ENCODE measurements around the gene SIGLEC6.

The SIGLEC6 gene

GRCh38 chr19:51564791-51565190, 33.3 kb upstream of the SIGLEC6 start:
- no peaks in the 10 kb centered on the region for H3K36me3 ChIP-seq (ENCODE audit: control insufficient read depth, insufficient read depth, low read length)
- no peak overlapping the region for H3K4me3 ChIP-seq (ENCODE audit: low read depth, low read length)
- no peak overlapping the region for H3K9ac ChIP-seq (ENCODE audit: low read depth, low read length)
- H3K9me3 ChIP-seq (ENCODE audit: control insufficient read depth, insufficient read depth, low read length): no peaks in the 10 kb centered on the region
- peaks cover 32% of the 10 kb centered on the region for H3K27me3 ChIP-seq (ENCODE audit: control insufficient read depth, insufficient read depth, low read length)
- no peaks in the 10 kb centered on the region for H3K4me1 ChIP-seq (ENCODE audit: control insufficient read depth, insufficient read depth, low read length)

DNA sequence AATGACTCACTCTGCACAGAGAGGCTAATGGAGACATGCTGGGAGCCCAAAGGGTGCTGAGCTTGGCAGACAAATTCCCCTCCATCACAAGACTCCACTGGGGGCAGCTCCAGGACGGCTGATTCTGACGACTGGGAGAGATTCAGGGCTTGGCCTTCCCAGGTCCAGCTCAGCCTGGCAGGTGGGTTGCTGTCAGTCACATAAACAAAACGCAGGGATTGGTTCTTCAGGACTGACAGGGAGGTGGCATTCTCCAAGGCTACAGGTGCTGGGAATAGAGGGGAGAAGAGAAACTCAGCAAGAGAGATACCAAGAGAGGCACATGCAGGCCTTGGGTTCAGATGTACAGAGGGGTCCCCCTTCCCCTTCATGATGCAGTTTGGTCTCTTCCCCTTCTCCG, 28.9 kb upstream of the SIGLEC6 start:
- Histone ChIP-seq H3K4me3 (ENCODE audit: low read depth, low read length) (no peak overlapping the region), H3K9ac (ENCODE audit: low read depth, low read length) (no peak overlapping the region)

GRCh38 chr19:51559240-51559639, 27.8 kb upstream of the SIGLEC6 start:
- Histone ChIP-seq H3K9me3 (ENCODE audit: control insufficient read depth, insufficient read depth, low read length) (no peaks in the 10 kb centered on the region), H3K27me3 (ENCODE audit: control insufficient read depth, insufficient read depth, low read length) (peaks cover 29% of the 10 kb centered on the region), H3K9ac (ENCODE audit: low read depth, low read length) (no peak overlapping the region), H3K4me1 (ENCODE audit: control insufficient read depth, insufficient read depth, low read length) (no peaks in the 10 kb centered on the region), H3K4me3 (ENCODE audit: low read depth, low read length) (no peak overlapping the region), H3K36me3 (ENCODE audit: control insufficient read depth, insufficient read depth, low read length) (no peaks in the 10 kb centered on the region)

More for the DNA sequence above, 28.9 kb upstream of the SIGLEC6 start:
- H3K9me3 ChIP-seq (ENCODE audit: control insufficient read depth, insufficient read depth, low read length): no peaks in the 10 kb centered on the region
- H3K4me1 ChIP-seq (ENCODE audit: control insufficient read depth, insufficient read depth, low read length): no peaks in the 10 kb centered on the region
- H3K36me3 ChIP-seq (ENCODE audit: control insufficient read depth, insufficient read depth, low read length): no peaks in the 10 kb centered on the region
- H3K27me3 ChIP-seq (ENCODE audit: control insufficient read depth, insufficient read depth, low read length): peaks cover 34% of the 10 kb centered on the region

DNA sequence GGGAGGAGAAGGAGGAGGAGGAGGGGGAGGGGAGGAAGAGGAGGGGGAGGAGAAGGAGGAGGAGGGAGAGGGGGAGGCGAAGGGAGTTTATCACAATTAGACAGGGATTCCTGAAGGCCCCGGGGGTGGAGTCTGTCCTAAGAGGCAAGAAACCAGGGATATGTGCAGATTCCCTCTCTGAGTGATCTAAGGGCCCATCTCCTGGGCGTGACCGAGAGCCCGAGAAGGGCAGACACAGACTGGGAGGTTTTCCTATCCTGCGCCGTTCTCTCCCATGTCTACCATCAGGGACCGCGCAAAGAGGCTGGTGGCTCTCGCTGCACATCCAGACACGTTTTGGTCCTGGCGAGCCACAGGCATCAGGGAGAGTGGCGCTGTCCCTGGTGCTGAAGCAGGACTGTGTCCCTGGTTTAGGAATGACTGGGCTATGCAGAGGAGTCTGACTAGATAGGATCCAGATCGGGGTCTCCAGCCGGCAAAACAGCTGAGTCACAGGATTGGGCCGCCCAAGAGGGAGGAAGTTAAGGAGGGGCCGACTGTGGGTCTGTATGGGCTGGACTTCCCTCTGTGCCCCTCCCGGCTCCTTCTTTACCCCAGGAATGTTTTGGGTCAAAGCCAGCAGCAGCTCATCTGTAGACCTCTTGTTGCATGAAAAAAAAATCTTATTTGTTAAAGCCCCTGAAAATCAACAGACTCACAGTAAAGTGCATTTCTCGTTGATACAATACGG, 21.7 kb upstream of the SIGLEC6 start:
- peaks cover 2% of the 10 kb centered on the region for H3K4me1 ChIP-seq (ENCODE audit: control insufficient read depth, insufficient read depth, low read length)
- peaks cover 6% of the 10 kb centered on the region for H3K27me3 ChIP-seq (ENCODE audit: control insufficient read depth, insufficient read depth, low read length)
- no peak overlapping the region for H3K9ac ChIP-seq (ENCODE audit: low read depth, low read length)
- no peaks in the 10 kb centered on the region for H3K9me3 ChIP-seq (ENCODE audit: control insufficient read depth, insufficient read depth, low read length)
- H3K36me3 ChIP-seq (ENCODE audit: control insufficient read depth, insufficient read depth, low read length): no peaks in the 10 kb centered on the region
- H3K4me3 ChIP-seq (ENCODE audit: low read depth, low read length): peak overlapping the region; percentile 48

DNA sequence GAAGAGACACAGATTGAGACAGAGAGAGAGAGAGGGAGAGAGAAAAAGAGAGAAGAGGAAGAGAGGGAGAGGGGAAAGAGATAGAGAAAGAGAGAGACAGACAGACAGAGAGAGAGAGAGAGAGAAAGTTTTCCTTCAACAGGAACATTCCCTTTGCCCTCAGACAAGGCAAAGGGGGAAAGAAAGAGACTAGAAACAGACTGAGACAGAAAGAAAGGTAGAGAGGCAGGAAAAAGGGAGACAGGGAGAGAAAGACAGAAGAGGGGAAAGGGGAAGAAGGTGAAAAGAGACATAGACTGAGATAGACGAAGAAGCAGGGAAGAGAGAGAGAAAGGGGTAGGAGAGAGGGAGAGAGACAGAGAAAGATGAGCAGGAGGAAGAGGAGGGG, 21.1 kb upstream of the SIGLEC6 start:
- Histone ChIP-seq H3K9me3 (ENCODE audit: control insufficient read depth, insufficient read depth, low read length) (no peaks in the 10 kb centered on the region), H3K4me1 (ENCODE audit: control insufficient read depth, insufficient read depth, low read length) (peaks cover 2% of the 10 kb centered on the region), H3K27me3 (ENCODE audit: control insufficient read depth, insufficient read depth, low read length) (peaks cover 6% of the 10 kb centered on the region), H3K9ac (ENCODE audit: low read depth, low read length) (no peak overlapping the region), H3K36me3 (ENCODE audit: control insufficient read depth, insufficient read depth, low read length) (no peaks in the 10 kb centered on the region), H3K4me3 (ENCODE audit: low read depth, low read length) (no peak overlapping the region)

DNA sequence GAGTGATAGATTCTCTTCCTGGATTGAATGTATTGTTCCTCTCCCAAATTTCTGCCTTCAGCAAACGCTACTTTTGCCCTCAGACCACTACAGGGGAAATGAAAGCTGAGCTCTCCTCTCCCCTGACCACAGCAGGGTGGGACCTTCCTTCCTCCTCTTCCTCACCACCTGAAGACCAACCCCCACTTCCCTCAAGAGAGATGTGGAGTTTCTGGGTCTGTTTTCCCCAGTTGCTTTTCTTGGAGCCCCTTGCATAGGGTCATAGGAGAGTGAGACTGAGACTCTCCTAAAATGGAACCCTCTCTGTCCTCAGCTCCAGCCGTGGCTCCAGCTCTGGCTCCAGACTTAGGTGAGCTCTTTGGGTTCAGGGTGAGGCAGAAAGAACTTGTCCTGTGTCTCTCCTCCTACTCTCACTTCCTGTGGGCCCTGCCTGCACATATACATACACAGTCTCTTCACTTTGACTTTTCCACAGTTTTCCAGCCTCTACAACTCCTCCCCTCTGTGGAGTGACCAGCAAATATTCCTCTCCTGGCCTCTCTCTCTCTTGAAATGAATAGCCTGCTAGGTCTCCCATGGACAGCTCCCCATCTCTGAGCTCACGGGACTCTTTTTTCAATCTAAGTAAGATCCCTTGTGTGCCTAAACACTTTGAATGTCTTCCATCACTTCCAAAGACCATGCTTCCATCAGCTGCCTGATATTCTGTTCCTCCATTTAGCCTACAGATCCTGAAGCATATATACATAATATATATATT, 20.4 kb upstream of the SIGLEC6 start:
- Histone ChIP-seq H3K4me1 (ENCODE audit: control insufficient read depth, insufficient read depth, low read length) (peaks cover 2% of the 10 kb centered on the region), H3K9ac (ENCODE audit: low read depth, low read length) (no peak overlapping the region)

DNA sequence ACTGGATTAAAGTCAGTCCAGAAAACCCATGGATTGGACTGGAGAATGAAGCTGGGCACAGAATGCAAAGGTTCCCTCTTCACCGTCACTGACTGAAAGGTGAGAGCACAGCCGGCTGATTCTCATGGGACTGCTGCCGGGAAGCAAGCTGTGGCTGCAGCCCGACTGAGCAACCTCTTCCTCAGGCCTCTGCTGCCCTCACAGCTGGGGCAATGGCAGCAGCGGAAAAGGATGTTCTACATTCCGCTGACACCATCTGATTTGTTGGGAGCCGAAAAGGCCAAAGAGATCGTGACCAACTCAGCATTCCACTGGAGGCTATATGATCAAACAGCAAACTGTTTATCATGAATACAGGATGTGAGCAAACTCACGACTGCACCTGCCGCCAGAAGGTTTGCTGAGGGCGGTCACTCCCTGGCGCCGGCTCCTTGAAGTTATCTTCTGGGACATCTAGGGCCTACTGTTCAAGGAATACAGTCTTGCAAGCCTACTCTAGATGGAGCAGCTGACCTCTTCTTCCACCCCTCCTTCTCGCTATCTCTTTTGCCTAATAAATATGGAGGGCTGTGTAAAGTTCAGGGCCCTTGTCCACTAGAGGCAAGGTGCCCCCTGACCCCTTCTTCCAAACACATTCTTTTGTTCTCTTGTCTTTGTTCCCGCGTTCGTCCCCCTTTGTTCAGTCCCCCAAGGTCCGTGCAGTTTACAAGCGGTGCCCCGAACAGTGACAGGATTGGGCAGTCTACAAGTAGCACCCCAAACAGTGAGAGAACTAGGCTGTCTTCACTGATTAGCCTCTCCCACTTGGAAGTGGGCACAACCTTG, 19.6 kb upstream of the SIGLEC6 start:
- no peaks in the 10 kb centered on the region for H3K9me3 ChIP-seq (ENCODE audit: control insufficient read depth, insufficient read depth, low read length)
- H3K9ac ChIP-seq (ENCODE audit: low read depth, low read length): no peak overlapping the region

More for the DNA sequence above, 20.4 kb upstream of the SIGLEC6 start:
- Histone ChIP-seq H3K4me3 (ENCODE audit: low read depth, low read length) (no peak overlapping the region), H3K9me3 (ENCODE audit: control insufficient read depth, insufficient read depth, low read length) (no peaks in the 10 kb centered on the region), H3K27me3 (ENCODE audit: control insufficient read depth, insufficient read depth, low read length) (peaks cover 9% of the 10 kb centered on the region), H3K36me3 (ENCODE audit: control insufficient read depth, insufficient read depth, low read length) (no peaks in the 10 kb centered on the region)

GRCh38 chr19:51549533-51550324, 18.3 kb upstream of the SIGLEC6 start:
- Histone ChIP-seq H3K36me3 (ENCODE audit: control insufficient read depth, insufficient read depth, low read length) (no peaks in the 10 kb centered on the region), H3K4me3 (ENCODE audit: low read depth, low read length) (no peak overlapping the region), H3K9me3 (ENCODE audit: control insufficient read depth, insufficient read depth, low read length) (no peaks in the 10 kb centered on the region), H3K9ac (ENCODE audit: low read depth, low read length) (no peak overlapping the region), H3K27me3 (ENCODE audit: control insufficient read depth, insufficient read depth, low read length) (peaks cover 13% of the 10 kb centered on the region), H3K4me1 (ENCODE audit: control insufficient read depth, insufficient read depth, low read length) (peaks cover 2% of the 10 kb centered on the region)

More for the DNA sequence above, 19.6 kb upstream of the SIGLEC6 start:
- Histone ChIP-seq H3K27me3 (ENCODE audit: control insufficient read depth, insufficient read depth, low read length) (peaks cover 13% of the 10 kb centered on the region), H3K4me1 (ENCODE audit: control insufficient read depth, insufficient read depth, low read length) (peaks cover 2% of the 10 kb centered on the region), H3K36me3 (ENCODE audit: control insufficient read depth, insufficient read depth, low read length) (no peaks in the 10 kb centered on the region), H3K4me3 (ENCODE audit: low read depth, low read length) (no peak overlapping the region)

DNA sequence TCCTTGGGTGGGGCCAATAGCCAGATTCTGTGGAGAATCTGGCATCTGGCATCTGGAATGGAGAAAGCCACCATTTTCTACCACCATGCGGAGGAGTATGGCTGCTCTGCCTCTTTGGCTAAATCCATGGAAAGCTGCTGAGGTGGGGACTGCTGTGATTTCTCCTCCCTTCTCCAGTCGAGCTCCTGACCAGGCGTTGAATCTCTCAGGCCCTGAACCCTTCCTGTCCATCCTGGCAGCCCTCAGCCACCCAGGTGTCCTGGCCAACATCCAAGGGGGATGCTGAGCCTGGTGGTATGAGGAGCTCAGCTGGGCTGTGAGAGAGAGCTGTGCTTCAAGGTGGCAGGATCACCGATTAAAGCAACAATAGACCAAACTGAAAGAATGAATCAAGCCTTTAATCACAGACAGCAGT, 17.4 kb upstream of the SIGLEC6 start:
- peaks cover 2% of the 10 kb centered on the region for H3K4me1 ChIP-seq (ENCODE audit: control insufficient read depth, insufficient read depth, low read length)
- H3K36me3 ChIP-seq (ENCODE audit: control insufficient read depth, insufficient read depth, low read length): no peaks in the 10 kb centered on the region
- no peak overlapping the region for H3K4me3 ChIP-seq (ENCODE audit: low read depth, low read length)
- no peaks in the 10 kb centered on the region for H3K9me3 ChIP-seq (ENCODE audit: control insufficient read depth, insufficient read depth, low read length)
- no peak overlapping the region for H3K9ac ChIP-seq (ENCODE audit: low read depth, low read length)
- H3K27me3 ChIP-seq (ENCODE audit: control insufficient read depth, insufficient read depth, low read length): peaks cover 13% of the 10 kb centered on the region

DNA sequence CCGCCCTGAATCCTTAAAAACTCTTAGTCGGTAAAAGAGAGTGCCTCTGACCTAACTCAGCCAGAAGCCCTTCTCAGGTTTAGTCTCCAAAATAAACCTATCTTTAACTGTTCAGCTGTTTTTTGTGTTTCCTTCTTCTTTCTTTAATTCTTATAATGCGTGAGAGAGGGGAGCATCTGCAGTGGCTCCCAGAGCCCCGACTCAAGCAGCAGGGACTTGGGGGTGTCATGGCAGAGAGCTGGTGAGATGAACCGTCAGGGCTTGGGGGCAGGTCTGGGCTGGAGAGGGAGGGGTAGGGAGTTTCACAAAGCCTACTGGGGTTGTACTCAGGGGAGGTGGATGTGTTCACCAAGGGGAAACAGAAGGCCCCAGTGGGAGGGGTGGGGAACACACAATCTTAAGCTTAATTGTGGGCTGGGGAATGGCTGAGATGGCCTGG, 16.8 kb upstream of the SIGLEC6 start:
- peaks cover 2% of the 10 kb centered on the region for H3K4me1 ChIP-seq (ENCODE audit: control insufficient read depth, insufficient read depth, low read length)
- no peak overlapping the region for H3K9ac ChIP-seq (ENCODE audit: low read depth, low read length)
- no peaks in the 10 kb centered on the region for H3K9me3 ChIP-seq (ENCODE audit: control insufficient read depth, insufficient read depth, low read length)
- peaks cover 13% of the 10 kb centered on the region for H3K27me3 ChIP-seq (ENCODE audit: control insufficient read depth, insufficient read depth, low read length)
- no peak overlapping the region for H3K4me3 ChIP-seq (ENCODE audit: low read depth, low read length)
- H3K36me3 ChIP-seq (ENCODE audit: control insufficient read depth, insufficient read depth, low read length): no peaks in the 10 kb centered on the region

Data from iPS-15b (cell line).